Measurements from ENCODE around the gene ALG10B. TPM values are rescaled to one million over a fixed set of nuclear protein-coding genes. Genes with fewer than 3 reads are reported as not detected.
"Not testable (repeated sequence)": the region's sequence is repeated elsewhere in the genome, so short reads cannot be mapped to it uniquely, and the experiment has no call there.

ALG10B gene
- total RNA-seq, 1 experiment from 2014 or later = 3.9 TPM

GRCh38 chr12:38324912-38325311 is 8.3 kb downstream of the ALG10B start:
- CTCF ChIA-PET = interaction anchor here (0.7 to 1.6 kb wide), 2 partner anchors 581 to 779 kb away, joined by 3 to 6 read pairs; partner anchors contain the start of gene CPNE8
- no peaks in the 10 kb centered on the region for H3K9me3 Mint-ChIP-seq (ENCODE audit: unreplicated experiment)
- H3K4me1 Mint-ChIP-seq (ENCODE audit: insufficient read depth, unreplicated experiment) = no peaks in the 10 kb centered on the region
- H3K36me3 Mint-ChIP-seq (ENCODE audit: insufficient read depth, unreplicated experiment) = peaks cover 11% of the 10 kb centered on the region
- DNase-seq (ENCODE audit: unreplicated experiment) = no peak
- H3K27ac Mint-ChIP-seq (ENCODE audit: low read depth, unreplicated experiment) = no peak overlapping the region
- no peak for TF ChIP-seq CTCF (IDR thresholded peaks at IDR 0.05; ENCODE audit: unreplicated experiment)
- H3K27me3 Mint-ChIP-seq (ENCODE audit: insufficient read depth, unreplicated experiment) = no peaks in the 10 kb centered on the region
- intact Hi-C loops (cut with micrococcal nuclease) = no loop called here
- POLR2A ChIA-PET = interaction anchor here (2.2 kb wide), 1 partner anchor 581 kb away, joined by 6 read pairs; the partner anchor contains the start of gene CPNE8
- BruUV-seq (replicated peaks) = no TSS peak
- no peak overlapping the region for H3K4me3 Mint-ChIP-seq (ENCODE audit: unreplicated experiment)

GRCh38 chr12:38327356-38327755 is 10.8 kb downstream of the ALG10B start:
- Mint-ChIP-seq H3K4me3 (ENCODE audit: unreplicated experiment) (no peak overlapping the region), H3K36me3 (ENCODE audit: insufficient read depth, unreplicated experiment) (peaks cover 11% of the 10 kb centered on the region), H3K27ac (ENCODE audit: low read depth, unreplicated experiment) (no peak overlapping the region), H3K9me3 (ENCODE audit: unreplicated experiment) (no peaks in the 10 kb centered on the region), H3K27me3 (ENCODE audit: insufficient read depth, unreplicated experiment) (no peaks in the 10 kb centered on the region), H3K4me1 (ENCODE audit: insufficient read depth, unreplicated experiment) (no peaks in the 10 kb centered on the region)
- DNase-seq (ENCODE audit: unreplicated experiment) = no peak
- no TSS peak for BruUV-seq (replicated peaks)
- ChIA-PET POLR2A (interaction anchor here (0.6 to 2.4 kb wide), 6 partner anchors 10 to 945 kb away, joined by 3 to 10 read pairs (median 3); partner anchors contain the start of gene CPNE8), CTCF (interaction anchor here (0.6 to 3.8 kb wide), 7 partner anchors 190 to 945 kb away, joined by 4 to 25 read pairs (median 10); partner anchors contain the start of gene CPNE8)
- intact Hi-C loops (cut with micrococcal nuclease) = no loop called here
- TF ChIP-seq CTCF (IDR thresholded peaks at IDR 0.05; ENCODE audit: unreplicated experiment) = no peak

- Mint-ChIP-seq H3K27ac (ENCODE audit: low read depth, unreplicated experiment) (no peak overlapping the region), H3K9me3 (ENCODE audit: unreplicated experiment) (no peaks in the 10 kb centered on the region), H3K36me3 (ENCODE audit: insufficient read depth, unreplicated experiment) (peaks cover 10% of the 10 kb centered on the region), H3K27me3 (ENCODE audit: insufficient read depth, unreplicated experiment) (no peaks in the 10 kb centered on the region), H3K4me3 (ENCODE audit: unreplicated experiment) (no peak overlapping the region), H3K4me1 (ENCODE audit: insufficient read depth, unreplicated experiment) (no peaks in the 10 kb centered on the region)
- POLR2A ChIA-PET = interaction anchor here (0.7 to 2.4 kb wide), 5 partner anchors 11 to 944 kb away, joined by 3 to 10 read pairs (median 3); partner anchors contain the start of gene CPNE8
- no TSS peak for BruUV-seq (replicated peaks)
- peak; percentile 48 for TF ChIP-seq CTCF (IDR thresholded peaks at IDR 0.05; ENCODE audit: unreplicated experiment)
- intact Hi-C loops (cut with micrococcal nuclease) = loop anchor here (1.0 to 2.0 kb wide), 3 partner anchors 576 to 944 kb away; partner anchors contain the start of gene CPNE8
- DNase-seq (ENCODE audit: unreplicated experiment) = peak; percentile 63
- CTCF ChIA-PET = interaction anchor here (0.6 to 3.8 kb wide), 9 partner anchors 182 to 944 kb away, joined by 3 to 25 read pairs (median 10); partner anchors contain the start of gene CPNE8
Measured at GRCh38 chr12:38328306-38328895, 11.8 kb downstream of the ALG10B start.

GRCh38 chr12:38330414-38330813 is 13.8 kb downstream of the ALG10B start:
- H3K4me1 Mint-ChIP-seq (ENCODE audit: insufficient read depth, unreplicated experiment); POLR2A ChIA-PET; intact Hi-C loops (cut with micrococcal nuclease): not testable (repeated sequence)

More at GRCh38 chr12:38330414-38330813, 13.8 kb downstream of the ALG10B start:
- not testable (repeated sequence) for H3K27me3 Mint-ChIP-seq (ENCODE audit: insufficient read depth, unreplicated experiment); H3K4me3 Mint-ChIP-seq (ENCODE audit: unreplicated experiment); DNase-seq (ENCODE audit: unreplicated experiment); H3K9me3 Mint-ChIP-seq (ENCODE audit: unreplicated experiment); BruUV-seq (replicated peaks); H3K27ac Mint-ChIP-seq (ENCODE audit: low read depth, unreplicated experiment); H3K36me3 Mint-ChIP-seq (ENCODE audit: insufficient read depth, unreplicated experiment)
- CTCF ChIA-PET = interaction anchor here (1.2 kb wide), 1 partner anchor 773 kb away, joined by 7 read pairs; no protein-coding TSS in a partner anchor

All from MCF 10A (cell line).